Sciatic nerve (tissue), 2 donors: Measurements from ENCODE around the gene NAA10. TPM values are rescaled to one million over a fixed set of nuclear protein-coding genes. Genes with fewer than 3 reads are reported as not detected.

Experiments used
- ATAC-seq: fragments of 200-7000 bp; cut with Tn5 transposase; one replicate; pipeline ENCODE4 v1.9.1; 2020; ENCODE audit warnings: mild to moderate bottlenecking, moderate library complexity
- DNase-seq: peaks from one replicate; pipeline ENCODE4 v3.0.0-alpha.2; 2020; ENCODE audit warnings: low spot score
- intact Hi-C: fragments of 100-400 bp; cut with DNase I; formaldehyde crosslinking; loops from one replicate; pipeline ENCODE4 v1.14.2; 2022
- total RNA-seq: library from RNA; stranded (reverse); fragmentation: NEBNext Ultra II Directional; extraction: Animal tissue kit (Norgen Biotek cat#: 25700); gene quantifications from one replicate; pipeline ENCODE4 v1.2.1, GENCODE V29; 2021
- donor health status: DM: no; HTN: no; CAD: no.
- donor health status: DM: no; HTN: no; CAD: no.

NAA10 gene
- total RNA-seq, 1 donor from 2014 or later: 73.6 TPM

DNA sequence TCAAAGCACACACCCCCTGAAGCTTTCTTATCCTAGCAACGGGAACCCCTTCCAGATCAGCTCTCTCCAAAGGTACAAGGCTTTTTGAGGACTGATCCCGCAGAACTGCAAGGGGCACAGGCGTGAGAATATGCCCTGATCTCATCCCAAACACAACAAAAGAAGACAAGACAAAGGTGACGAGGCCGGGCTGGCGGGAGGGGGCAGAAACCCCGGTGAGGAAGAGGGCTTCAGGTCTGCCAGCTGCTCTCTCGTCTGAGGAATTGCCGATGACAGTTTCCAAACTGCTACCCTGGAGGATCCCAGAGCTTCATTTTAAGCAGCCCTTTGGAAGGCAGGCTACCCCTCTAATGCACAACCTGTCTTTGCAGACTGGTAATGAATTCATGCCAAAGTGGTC lies 33.4 kb upstream of the NAA10 start:
- intact Hi-C loops: no loop called here
- ATAC-seq: no peak
- no peak for DNase-seq

DNA sequence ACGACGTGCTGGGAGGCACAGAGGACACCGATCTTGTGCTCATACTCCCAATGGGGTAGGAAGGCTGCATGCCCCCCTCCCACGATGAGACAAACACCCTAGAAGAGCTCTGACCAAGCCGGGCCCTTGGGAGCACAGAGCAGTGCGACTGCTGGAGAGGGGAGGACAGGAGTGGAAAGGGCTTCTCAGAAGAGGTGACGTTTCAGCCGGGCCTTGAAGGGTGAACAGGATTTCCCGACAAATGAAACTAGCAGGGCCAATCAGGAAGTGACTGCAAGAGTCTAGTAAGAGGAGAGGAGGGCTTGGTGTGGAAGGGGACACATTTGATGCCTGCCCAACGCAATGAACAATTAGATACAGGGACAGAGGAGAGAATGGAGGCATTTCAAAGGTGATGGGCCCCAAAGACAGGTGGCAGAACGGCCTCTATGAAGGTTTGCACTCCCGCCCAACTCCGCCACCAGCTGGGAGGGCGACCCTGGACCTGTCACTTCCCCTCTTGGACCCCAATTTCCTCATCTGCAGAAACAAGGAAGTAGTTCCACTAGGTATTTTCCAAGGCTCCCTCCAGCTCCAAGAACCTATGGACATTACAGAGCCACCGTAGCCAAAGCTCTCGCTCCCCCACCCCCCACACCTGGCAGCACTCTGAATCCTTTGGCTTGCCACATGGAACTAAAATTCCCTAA lies 32.8 kb upstream of the NAA10 start:
- intact Hi-C loops: no loop called here
- no peak for DNase-seq
- no peak for ATAC-seq

DNA sequence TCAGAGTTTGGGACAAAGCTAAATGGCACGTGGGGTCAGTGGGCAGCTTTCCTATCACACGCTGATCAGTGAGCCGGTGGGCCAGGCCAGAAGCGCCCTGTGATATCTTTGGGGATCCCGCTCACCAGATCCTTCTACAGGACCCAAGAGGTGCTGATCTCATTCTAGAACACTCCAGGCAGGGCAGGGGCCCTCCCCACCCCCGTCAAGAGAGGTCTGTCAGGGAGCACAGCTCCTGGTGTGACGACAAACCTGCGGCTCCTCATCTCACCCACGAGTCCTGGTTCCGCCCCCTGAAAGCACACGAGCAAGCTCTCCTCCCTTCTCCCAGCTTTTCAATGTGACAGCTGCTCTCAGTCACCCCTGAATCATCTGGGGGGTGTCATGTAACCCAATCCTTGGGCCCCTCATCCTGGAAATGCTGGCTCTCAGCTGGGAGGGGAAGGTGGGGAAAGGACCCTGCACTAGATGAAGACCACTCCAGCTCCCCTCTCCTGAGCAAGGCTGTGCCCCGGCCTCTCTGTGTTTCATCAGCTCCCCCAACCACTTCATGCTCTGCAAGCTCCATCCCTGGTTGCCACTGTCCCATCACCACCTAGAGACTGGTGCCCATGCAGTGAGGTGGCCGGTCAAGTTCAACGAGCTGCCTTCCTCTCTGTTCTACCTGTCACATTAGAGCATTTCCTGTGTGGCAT lies 32.2 kb upstream of the NAA10 start:
- ATAC-seq: no peak
- intact Hi-C loops: no loop called here
- DNase-seq: no peak

DNA sequence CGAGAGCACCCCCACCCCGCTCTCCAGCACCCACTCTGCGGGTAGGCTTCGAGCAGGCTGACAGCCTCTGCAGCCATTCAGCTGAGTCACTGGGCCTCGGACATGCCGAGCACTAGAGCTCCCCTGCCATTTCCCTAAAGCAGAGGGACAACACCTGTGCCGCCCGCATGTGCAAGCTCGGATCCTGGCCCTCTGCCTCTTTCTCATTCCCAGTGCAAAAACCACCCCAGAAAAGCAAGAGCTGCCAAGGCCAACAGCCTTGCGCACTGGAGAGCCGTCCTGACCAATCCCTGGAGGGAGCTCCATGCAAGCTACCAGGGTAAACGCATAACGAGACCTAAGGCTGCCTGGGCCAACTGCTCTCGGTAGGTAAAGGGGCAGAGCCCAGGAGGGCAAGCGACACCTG lies 31.4 kb upstream of the NAA10 start:
- DNase-seq (no peak), ATAC-seq (no peak)
- intact Hi-C loops: no loop called here

DNA sequence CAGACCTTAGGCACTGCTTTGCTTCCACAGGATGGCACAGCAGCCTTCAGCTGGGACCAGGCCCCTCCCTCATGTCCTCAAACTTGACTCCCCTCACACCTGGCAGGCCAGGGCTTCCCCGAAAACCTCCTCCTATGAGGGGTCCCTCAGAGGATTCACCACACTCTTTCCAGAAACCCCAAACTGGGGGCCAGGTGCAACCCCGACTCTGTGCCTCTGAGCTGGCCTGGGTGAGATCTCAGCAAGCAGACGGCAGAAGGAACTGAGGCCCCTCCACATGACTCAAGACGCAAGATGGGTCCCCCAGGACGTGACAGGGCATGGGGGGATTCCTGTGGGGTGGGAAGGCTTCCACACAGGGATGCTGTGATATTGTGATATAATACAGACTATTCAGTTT lies 30.6 kb upstream of the NAA10 start:
- ATAC-seq (no peak), DNase-seq (no peak)
- intact Hi-C loops: no loop called here

DNA sequence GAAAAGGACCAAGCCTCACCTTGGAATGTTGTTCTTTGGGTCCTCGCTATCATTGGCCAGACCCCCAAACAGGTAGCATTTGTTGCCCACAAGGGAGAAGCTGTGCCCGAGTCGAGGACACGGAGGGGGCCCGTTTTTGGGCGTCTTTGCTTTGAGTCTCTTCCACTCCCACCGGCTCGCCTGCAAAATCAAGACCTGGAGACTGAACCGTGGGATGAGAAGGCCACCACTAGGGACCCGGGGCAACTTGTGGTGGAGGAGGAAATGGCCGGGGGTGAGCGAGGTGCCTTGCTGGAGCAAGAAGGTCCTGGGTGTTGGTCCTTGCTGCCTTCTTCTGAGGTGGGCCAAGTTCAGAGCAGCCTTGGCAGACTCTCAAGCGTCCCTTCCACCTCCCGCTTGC lies 29.3 kb upstream of the NAA10 start:
- intact Hi-C loops: loop anchor here (5.0 kb wide), 1 partner anchor 182 kb away; the partner anchor contains the start of gene SRPK3
- DNase-seq: no peak

DNA sequence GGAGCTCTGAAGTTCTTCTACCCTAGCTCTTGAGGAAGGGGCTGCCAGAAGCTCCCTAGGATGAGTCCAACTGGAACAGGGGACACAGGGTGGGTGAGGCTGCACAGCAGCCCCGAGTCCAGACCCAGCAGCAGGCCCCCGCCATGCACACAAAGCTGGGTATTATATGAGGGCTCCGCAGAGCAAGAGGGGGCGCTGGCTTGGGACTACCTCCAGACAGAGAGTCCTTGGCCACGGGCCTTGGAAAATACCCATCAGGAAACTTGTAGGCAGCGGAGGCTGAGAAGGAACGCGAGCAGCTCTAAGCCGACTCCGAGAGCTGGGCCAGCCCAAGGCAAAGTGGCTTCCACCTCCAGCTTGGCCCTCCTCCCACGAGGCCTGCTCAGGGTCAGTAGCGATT lies 28.7 kb upstream of the NAA10 start:
- intact Hi-C loops: loop anchor here (5.0 kb wide), 1 partner anchor 181 kb away; the partner anchor contains the start of gene SRPK3
- no peak for ATAC-seq
- no peak for DNase-seq

More for the DNA sequence above, 29.3 kb upstream of the NAA10 start:
- ATAC-seq: no peak

DNA sequence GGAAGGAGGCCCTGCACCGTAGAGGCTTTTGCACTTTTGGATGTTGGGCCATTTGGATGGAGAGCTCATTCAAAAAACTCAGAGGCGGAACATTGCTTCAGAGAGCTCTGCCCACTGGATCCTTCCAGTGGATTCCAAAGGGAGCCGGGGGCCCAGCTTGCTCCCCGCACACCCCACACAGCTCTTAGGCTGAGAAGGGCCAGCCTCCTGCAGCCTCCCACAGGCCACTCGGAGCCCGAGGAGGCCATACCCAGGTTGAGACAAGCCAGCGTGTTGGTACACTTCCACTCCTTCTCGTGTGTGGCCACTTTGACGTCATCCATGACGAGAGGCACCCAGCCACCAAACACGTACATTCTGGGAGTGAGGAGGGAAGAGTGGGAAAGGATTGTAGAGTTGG lies 26.5 kb upstream of the NAA10 start:
- DNase-seq (no peak), ATAC-seq (no peak)
- intact Hi-C loops: loop anchor here (5.0 kb wide), 1 partner anchor 179 kb away; the partner anchor contains the start of gene SRPK3

DNA sequence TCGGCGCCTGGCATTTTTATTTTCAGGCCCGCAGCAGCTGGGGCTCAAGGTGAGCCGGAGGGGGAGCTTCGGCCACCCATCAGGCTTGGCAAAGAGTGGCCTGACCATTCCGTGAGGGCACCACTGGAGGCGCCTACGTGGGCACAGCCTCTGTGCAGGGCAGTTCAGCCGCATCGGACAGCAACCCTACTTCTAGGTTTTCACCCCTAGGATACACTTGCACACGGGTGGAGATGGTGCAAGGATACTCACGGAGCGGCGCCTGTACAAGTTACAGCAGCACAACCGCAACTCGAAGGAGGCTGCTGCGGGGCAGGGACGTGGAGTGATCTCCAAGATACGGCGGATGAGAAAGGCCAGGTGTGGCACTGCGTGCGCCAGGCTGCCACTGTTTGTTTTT lies 25.9 kb upstream of the NAA10 start:
- intact Hi-C loops: loop anchor here (5.0 kb wide), 1 partner anchor 178 kb away; the partner anchor contains the start of gene SRPK3
- ATAC-seq (no peak), DNase-seq (no peak)

DNA sequence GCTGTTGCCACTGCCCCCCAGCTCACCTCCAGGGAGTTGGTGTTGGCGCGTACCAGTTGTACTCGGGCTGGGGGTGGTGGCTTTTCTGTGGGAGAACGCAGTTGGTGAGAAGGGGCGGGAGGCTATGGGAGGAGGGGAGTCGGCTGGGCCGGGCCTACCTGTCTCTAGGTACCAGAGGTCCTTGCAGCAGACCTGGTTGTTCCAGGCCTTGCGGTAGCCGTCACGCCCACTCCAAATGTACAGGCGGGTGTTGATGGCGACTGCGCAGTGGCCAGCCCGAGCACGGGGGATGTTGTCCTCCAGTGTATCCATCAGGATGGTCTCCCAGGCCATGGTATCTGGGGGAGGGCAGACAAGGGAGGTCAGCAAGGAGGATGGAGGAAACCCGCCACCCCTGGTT lies 25.2 kb upstream of the NAA10 start:
- ATAC-seq: no peak
- DNase-seq: no peak
- intact Hi-C loops: loop anchor here (5.0 kb wide), 1 partner anchor 178 kb away; the partner anchor contains the start of gene SRPK3

DNA sequence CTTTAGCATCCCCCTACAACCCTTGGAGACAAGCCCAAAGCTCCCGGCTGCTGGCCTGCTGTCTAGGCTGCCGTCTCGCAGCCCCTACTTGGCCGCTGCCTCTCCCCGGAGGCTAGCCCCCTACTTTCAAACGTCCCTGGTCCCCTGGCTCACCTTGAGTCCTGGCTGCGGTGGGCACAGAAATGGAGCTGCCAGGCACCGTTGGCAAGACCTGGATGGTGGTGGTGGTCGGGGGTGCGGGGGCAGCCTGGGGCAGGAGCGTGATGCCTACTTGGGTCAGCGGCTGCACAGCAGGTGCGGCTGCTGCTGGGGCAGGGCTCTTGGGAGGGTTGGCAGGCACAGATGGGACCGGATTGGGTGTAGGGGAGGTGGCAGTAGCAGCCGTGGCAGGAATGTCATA lies 24.8 kb upstream of the NAA10 start:
- intact Hi-C loops: loop anchor here (5.0 to 10.0 kb wide), 2 partner anchors 177 to 405 kb away; partner anchors contain the start of gene SRPK3
- ATAC-seq (no peak), DNase-seq (no peak)

DNA sequence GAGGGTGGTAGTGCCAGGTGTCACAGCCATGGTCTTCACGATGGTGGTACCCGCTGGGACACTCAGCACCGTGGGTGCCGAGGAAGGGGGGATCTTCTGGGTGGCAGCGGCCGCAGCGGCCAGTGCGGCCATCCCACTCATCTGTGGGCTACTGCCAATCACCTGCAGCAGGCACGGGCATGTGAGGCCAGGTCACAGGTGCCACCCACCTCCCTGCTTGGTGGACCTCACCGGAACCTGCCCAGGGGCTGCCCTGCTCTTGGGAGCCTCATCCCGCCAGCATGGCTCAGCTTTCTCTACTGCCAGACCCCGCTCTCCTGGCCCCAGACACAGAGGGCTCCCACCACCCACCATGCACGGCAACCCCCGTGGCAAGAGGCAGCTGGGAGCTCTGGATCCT lies 23.8 kb upstream of the NAA10 start:
- no peak for DNase-seq
- no peak for ATAC-seq
- intact Hi-C loops: loop anchor here (10.0 kb wide), 1 partner anchor 404 kb away; no protein-coding TSS in a partner anchor

DNA sequence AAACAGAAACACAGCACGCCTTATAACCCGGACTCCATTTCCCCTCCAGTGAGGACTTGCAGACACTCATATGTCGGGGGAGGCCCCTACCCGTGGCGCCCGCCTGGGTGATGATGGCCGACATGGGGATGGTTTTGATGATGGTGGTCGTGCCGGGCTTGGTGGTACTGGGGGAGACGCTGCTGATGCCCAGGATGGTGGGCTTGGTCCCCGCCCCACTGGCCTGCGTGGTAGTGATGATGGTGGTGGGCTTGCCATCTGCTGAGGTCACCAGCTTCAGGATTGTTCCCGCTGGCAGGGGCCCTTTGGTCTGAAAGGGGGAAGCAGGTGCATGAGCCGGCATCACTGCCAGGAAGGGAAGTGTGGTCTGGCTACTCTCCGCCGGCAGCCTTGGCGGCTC lies 22.4 kb upstream of the NAA10 start:
- ATAC-seq (no peak), DNase-seq (no peak)
- intact Hi-C loops: loop anchor here (10.0 kb wide), 1 partner anchor 402 kb away; no protein-coding TSS in a partner anchor

DNA sequence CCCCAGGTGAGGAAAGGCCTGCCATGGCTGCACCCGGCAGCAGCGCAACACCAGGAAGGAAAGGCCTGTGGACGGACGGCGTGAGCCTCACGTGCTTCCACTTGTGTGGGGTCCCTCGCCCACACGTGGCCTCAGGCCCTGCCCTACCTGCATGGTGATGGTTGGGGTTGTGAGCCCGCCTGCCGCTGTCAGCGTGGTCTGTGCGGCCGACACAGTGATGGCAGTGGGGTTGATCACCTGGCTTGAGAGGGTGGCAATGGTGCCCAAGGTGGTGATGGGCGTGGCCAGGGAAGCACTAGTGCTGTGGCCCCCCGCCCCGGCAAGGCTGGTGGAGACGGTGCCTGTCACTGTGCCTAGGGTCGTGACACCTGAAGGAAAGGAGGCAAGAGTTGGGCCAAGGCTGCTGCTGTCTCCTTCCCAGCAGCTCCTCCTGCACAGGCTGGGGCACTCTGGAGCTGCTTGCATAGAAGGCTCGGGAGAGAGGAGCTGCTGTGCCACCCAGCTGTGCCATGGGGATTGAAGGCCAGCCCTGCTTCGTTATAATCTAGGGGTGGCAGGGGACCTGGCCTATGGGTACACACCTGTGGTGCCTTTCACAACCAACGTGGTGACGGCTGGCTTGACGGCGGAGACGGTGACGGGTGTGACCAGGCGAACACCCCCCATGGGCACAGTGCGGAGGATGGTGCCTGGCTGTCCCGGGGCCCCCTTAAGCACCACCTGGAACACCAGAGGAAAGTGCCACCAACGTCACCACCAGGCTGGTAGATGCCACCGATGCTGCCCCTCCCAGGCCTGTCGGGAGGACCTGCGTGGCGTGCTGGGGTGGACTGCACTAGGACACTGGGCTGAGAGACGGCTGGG lies 21.4 kb upstream of the NAA10 start:
- DNase-seq: no peak
- intact Hi-C loops: loop anchor here (10.0 kb wide), 1 partner anchor 401 kb away; no protein-coding TSS in a partner anchor
- ATAC-seq: no peak

DNA sequence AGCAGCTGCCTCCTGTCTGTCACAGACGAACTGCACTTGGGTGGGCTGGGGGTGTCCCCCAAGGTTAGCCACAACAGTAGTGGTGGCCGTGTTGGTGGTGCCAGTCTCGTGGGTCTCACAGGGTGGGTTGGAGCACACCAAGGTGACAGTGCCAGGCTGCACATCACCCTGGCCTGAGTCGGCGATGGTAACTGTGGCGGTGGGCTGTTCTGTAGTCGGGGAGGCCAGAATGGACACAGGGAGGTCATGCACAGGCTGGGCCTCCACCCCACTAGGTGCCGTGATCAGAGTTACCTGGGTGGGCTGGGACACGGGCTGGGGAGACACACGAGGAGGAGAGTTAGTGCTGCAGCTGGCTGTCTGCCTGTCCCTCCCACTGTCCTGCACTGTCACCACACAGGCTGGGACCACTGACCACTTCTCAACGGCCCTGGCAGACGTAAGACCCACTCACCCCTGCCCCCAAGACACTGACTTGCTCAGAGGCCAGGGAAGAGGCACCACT lies 20.4 kb upstream of the NAA10 start:
- intact Hi-C loops: loop anchor here (10.0 kb wide), 1 partner anchor 400 kb away; no protein-coding TSS in a partner anchor
- no peak for DNase-seq
- ATAC-seq: no peak

DNA sequence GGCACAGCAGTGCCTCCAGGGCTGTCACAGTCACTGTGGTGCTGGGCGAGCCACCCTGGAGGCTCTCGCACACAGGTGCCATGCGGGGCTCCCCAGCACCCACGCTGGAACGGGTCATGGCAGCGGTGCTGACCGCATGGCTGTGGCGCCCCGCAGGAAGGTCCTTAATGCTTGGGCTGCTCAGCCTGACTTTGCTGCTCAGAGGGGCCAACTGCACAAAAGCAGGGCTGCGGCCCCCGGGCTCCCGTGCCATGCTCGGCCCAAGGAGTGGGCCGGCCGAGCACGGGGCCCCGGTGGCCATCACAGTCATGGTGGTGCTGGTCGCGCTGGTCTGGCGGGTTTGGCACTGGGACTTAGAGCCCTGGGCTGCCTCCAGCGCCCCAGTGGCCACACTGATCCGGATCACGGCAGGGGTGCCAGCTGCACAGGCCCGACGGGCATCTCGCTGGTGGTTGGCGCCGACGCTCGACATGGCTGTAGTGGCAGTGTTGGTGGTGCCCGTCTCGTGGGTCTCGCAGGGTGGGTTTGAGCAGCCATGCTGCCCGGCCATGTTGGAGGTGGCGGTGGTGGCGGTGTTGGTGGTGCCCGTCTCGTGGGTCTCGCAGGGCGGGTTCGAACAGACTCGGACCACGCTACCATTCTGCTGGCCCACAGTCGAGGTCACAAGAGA lies 19.9 kb upstream of the NAA10 start:
- ATAC-seq: no peak
- intact Hi-C loops: loop anchor here (5.0 to 10.0 kb wide), 2 partner anchors 187 to 400 kb away; no protein-coding TSS in a partner anchor
- DNase-seq: no peak

DNA sequence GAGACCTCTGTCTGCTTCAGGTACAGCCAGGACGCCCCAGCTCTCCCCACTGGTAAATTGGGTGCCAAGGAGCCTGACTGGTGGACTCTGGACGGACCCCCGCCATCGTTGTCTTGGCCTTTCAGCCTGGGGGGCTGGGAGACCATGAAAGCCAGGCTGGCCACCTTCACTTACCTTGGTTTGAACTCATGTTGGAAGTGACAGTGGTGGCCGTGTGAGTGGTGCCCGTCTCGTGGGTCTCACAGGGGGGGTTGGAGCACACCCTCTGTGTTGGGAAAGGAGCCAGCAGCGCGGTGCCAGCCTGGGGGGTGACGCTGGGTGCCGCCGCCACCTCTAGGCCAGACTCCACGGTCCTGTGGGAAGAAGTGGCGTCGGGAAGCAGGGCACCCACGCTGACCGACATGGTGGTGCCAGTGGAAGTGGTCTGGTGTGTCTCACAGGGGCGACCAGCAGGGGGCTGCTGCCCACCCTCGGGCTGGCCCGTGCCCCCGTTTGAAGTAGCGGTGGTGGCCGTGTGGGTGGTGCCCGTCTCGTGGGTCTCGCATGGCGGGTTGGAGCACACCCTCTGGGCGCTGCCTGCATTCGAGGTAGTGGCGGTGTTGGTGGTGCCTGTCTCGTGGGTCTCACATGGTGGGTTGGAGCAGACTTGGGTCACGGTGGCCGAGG lies 19.2 kb upstream of the NAA10 start:
- DNase-seq: no peak
- no peak for ATAC-seq
- intact Hi-C loops: loop anchor here (5.0 to 10.0 kb wide), 2 partner anchors 187 to 399 kb away; no protein-coding TSS in a partner anchor

DNA sequence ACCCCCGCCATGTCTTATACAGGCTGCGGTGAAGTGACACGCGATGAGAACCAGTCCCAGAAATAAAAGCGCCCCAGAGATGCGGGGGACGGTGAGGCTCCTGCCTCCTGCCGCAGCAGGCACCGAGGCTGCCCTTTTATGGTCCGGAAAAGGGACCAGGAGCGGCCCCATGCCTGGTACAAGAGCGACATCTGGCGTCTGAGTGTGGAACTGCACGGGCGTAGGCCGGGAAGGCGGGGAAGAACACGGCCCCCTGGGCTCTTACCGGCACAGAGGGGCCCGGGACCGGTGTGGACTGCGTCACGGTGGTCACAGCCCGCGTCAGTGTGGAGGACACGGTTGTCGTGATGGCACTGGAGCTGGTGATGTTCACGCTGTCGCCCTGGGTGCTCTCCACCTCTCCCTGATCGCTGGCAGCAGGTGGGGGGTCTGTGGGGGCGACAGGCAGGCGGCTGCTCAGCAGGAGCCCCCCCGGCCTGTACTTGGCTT lies 18.5 kb upstream of the NAA10 start:
- ATAC-seq: peak; percentile 67
- DNase-seq: peak; percentile 86
- intact Hi-C loops: loop anchor here (5.0 to 10.0 kb wide), 2 partner anchors 186 to 399 kb away; no protein-coding TSS in a partner anchor
